Stimulated activated CD4-positive, alpha-beta T cell treated with anti-CD3 and anti-CD28 coated beads, Interleukin-1b, Interleukin-23, amount 100 ng/mL, for 24 hours (primary cell): Measurements from ENCODE around the gene PACRG.

Experiments used
- DNase-seq, 4 experiments: peaks; one replicate each; pipeline ENCODE4 v3.0.0-alpha.2; 2020; ENCODE audit warnings: low read depth in 4 of 4, low spot score in 1 of 4

The PACRG gene

DNA sequence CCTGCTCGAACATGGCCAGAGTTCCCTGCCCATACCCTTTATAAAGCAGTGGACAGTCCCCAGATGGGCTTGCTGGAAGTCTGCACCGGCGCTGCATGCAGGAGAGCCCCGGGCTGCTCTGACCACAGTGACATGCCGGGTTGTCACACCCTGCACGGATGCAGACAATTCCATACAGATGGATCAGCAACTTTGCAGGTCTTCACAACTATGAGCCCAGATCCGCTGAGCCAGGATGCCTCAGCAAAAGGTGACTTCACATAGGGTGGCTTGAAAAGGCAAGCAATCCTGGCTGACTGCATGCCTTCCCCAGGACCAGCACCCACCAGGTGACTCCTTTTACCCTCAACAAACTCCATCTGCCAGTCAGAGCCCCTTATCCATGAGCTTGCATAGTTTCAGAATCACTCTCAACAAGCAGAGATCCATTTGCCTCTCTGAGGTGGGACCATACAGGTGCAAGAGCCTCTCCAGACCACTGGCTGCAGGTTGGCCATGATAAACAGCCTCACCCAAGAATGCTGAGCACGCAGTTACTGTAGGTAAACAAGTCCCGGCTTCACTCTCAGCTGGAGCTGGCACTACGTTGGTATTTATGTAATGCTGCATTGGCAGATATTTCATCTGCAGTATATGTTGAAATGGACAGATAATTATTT, 503.7 kb downstream of the PACRG start:
- DNase-seq: no peak

- no peak for DNase-seq
Measured at GRCh38 chr6:163232015-163232523, 504.3 kb downstream of the PACRG start.

GRCh38 chr6:163232649-163233048, 504.9 kb downstream of the PACRG start:
- DNase-seq: no peak

DNA sequence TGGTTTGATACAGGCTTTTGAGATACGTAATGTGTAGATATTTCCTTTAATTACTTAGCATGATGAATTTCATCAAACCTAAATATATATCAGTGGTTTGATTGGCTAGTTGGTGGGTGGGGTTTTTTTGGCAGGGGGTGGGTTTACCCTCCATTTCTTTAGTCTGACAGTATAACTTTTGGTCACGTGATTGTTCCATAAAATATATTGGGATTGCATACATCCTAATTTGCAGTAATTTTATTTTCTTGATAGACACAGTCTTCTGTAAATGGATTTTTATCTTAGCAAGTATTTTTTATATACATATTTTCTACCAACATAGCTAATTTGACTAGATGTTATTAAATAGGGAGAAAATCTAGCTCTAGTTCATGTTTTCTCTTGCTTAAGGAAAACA, 509.3 kb downstream of the PACRG start:
- no peak for DNase-seq

- no peak for DNase-seq
Measured at GRCh38 chr6:163239572-163240340, 512.0 kb downstream of the PACRG start.

DNA sequence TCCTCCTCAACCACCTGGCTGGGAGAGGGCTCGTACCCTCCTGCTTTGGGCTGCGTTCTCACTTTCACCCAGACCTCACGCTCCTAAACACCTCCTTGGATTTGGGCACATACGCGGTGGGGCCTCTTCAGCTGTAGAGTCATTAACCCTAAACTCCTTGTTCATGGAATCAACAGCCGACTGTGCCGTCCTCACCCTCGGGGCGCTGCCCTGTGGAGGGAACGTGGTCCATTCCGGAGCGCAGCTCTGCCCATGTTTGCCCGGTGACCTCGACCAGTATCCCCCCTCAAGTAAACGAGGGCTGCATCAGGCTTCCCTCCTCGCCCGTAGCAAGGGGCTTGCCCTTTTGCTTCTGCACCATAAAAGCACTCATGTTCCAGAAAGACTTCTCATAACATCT, 512.8 kb downstream of the PACRG start:
- no peak for DNase-seq

DNA sequence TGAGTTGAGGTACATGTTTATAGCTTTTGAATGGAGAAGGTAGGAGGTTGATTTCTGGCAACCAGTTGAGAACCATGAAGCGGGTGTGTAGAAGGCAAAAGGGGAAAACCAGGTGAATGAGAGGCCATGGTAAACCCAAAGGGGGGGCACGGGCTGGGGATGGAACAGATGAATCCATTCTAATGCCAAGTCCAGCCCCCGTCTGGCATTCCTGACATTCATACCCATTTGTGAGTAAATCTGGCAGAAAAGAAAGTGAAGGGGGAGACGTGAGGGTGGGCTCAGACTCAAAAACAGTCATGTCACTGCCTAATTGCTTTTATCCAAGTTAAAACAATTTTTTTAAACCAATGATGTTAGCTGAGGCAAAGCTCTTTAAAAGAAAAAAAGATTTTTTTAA, 513.9 kb downstream of the PACRG start:
- no peak for DNase-seq

DNA sequence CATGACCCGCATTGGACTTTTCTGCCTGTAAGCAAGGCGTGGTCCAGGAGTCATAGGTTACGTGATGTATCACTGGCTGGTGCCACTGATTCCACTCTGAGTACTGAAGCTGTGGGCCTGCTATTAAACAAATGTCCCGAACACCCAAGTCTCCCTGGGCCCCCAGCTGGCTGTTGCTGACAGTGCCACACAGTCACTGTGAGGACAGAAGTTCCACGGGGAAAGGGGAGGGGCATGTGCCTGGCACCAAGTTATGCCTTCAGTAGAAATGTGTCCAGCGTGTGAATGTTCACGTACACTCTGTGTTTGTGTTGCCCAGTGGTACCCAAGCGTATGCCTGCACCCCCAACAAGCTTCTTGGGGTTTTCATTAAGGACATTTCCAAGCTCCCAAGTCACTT, 515.3 kb downstream of the PACRG start:
- no peak for DNase-seq

DNA sequence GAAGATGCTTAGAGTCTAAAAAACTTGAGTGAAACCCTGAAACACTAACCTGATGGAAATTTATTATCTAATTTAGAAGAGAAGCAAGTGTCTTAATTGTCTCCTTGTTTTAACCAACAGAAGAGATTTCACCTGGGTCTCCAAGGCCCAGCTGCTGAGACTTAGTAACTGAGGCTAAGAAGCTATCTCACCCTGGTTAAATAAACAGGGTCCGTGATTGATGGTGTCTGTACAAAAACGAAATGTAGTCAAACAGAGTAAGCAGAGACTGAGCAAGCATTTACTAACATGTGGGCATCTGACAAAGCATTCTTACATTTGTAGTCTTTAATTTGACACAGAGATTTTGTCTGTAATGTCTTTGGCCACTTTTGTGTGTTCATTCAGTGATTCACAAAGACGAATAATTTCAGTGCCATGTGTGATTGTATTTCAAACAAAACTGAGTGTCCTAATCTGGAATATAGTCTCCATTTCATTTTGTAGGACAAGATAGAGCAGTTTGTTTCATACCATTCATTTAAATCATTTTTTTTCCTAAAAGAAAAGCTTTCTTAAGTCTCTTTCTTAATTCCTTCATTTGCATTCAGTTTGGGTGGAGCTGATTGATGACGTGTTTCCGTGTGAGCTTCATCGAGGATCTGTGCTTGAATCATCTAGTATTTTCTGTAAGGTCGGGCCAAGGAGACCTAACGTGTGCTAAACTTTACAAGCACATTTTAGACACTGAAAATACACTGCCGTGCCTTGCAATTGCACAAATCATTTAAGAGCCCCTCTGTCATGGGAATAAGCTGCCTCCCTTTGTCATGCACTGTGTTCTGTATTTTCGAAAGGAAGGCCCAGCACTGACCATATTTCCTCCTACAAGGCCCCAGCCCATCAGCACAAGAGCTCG, 516.2 kb downstream of the PACRG start:
- DNase-seq: no peak

GRCh38 chr6:163248051-163248450, 520.3 kb downstream of the PACRG start:
- DNase-seq: no peak

GRCh38 chr6:163249651-163250101, 521.9 kb downstream of the PACRG start:
- DNase-seq: no peak

GRCh38 chr6:163250116-163250515, 522.3 kb downstream of the PACRG start:
- no peak for DNase-seq

- no peak for DNase-seq
Measured at GRCh38 chr6:163252061-163252591, 524.4 kb downstream of the PACRG start.

DNA sequence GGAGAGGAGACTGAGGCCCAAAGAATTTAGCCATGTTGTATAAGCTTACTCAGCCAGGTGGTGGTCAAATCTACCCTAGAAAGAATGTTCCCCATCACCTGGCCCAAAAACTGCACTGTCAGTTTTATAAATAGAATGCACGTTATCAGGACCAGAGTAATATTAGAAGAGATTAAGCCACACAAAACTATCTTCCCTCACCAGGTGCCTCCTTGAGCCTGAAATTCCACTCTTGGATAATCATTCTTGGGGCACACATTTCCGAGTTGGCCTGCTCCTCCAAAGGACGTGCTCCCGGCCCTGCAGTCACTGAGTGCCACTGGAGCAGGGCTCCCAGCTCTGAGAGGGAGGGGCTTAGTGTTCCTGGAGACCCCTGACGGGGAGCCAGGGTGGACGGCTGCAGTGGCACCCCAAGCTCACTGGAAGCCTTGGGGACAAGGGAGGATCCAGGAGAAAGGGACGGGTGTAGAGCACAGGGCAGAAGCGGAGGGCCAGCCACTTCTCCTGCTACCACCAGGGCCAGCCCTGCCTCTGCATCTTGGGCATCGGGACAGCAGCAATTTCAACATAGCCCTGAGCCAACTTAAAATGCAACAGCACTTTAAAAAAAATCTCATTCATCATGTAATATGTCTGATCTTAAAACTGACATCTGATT, 525.9 kb downstream of the PACRG start:
- DNase-seq: no peak

- DNase-seq: no peak
Measured at GRCh38 chr6:163254341-163254835, 526.6 kb downstream of the PACRG start.

GRCh38 chr6:163255265-163255664, 527.5 kb downstream of the PACRG start:
- DNase-seq: no peak

DNA sequence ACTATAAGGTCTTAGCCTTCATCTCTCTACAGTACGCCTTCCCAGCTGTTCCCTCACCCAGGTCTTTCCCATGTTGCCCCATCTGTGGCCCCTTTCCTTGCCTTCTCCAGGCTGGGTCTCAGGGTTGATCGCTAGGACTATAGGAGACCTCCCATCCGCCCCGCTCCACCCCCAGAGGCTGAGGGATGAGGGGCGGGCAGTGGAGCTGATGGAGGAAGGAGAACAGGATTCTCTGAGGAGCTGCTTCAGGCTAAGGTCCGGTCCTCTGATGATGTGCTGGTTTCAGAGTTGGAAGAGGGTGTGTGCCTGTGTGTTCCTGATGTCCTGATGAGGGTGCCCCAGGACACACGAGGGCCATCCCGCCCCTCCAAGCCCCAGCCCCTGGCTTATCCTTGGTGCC, 531.9 kb downstream of the PACRG start:
- DNase-seq: no peak

DNA sequence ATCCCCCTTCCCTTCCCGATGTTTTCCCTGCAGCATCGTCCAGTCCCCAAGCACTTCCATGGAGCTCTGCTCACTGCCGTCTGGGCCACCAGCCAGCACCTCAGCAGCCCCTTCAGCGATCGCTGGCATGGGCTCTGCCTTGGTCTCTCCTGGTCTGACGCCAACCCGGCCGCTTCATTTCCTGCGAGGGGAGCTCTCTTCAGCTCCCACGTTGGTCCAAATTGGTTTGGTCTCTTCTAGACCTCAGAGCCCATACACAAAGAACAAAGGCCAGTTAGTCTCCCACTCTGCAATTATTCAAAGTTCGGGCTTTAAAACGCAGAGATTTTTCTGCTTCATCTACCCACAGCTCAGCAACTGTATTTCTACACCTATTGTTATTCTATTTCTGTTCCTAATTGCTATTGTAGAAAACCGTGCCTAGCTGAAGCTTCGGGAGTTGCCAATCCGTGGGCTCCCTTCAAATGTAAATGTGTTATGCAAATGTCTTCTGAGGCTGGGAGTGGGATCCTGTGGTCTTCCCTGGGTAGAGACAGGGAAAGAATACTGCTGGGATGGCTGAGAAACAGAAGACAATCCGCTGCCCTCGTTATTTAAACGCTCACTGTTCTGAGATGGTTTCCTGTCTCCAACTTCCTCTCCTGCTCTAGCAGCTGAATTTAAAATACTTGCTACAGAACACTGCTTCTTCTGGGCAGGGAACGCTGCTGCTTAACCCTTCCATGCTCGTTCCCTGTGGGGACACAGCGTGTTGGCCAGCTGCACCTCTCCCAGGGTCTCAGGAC, 532.5 kb downstream of the PACRG start:
- no peak for DNase-seq

DNA sequence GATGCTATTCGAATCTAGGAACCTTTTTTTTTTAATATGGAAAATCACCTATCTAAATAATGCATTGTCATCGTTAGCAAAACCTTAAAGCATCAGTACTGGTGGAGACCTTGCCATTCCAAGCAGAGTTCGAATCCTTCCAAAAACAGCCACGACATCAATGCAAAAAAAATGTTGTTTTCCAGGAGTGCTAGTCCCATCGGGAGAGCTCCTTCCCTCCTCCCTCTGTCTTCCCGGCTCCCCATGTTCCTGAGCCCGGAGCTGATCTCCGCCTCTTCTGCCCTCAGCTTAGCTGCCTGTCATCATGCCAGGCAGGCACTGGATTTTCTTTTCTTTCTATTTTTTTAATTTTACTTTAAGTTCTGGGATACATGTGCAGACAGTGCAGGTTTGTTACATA, 533.1 kb downstream of the PACRG start:
- DNase-seq: no peak

- no peak for DNase-seq
Measured at GRCh38 chr6:163261361-163261760, 533.6 kb downstream of the PACRG start.
